Measurements from ENCODE around the gene CCDC149.
A peak's percentile ranks its signal among the peaks of the same experiment; 100 is the strongest.

Gene CCDC149

GRCh38 chr4:24887881-24888430, 24.9 kb downstream of the CCDC149 start:
- in situ Hi-C loops (cut with HindIII; ENCODE audit: low sequenced_read_pairs) = no loop called here
- DNase-seq (ENCODE audit: low read depth, low spot score) = no peak

DNA sequence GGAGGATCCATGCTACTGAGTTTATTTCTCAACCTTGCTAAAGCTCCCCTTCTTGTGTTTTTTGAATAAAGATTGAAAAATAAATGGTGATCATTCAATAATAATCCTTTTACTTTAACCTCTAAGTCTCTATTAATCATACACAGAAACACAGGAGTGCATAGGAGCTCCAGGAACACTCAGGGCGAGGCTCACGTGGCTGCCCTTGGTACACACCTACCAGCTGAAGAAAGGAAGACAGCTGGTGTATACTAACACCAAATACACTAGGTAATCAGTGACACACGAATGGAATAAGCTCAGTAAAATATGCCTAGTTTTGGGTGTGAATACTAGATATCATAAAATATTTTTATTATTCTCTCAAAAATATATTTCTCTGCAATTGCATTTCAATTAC, 26.2 kb downstream of the CCDC149 start:
- TF ChIP-seq CTCF (IDR thresholded peaks at IDR 0.05; ENCODE audit: low read depth, low read length) = no peak
- no peak overlapping the region for H3K4me3 ChIP-seq (ENCODE audit: low read depth, low read length)
- DNase-seq (ENCODE audit: low read depth, low spot score) = no peak
- in situ Hi-C loops (cut with HindIII; ENCODE audit: low sequenced_read_pairs) = no loop called here

More at GRCh38 chr4:24887881-24888430, 24.9 kb downstream of the CCDC149 start:
- H3K4me3 ChIP-seq (ENCODE audit: low read depth, low read length) = no peak overlapping the region
- TF ChIP-seq CTCF (IDR thresholded peaks at IDR 0.05; ENCODE audit: low read depth, low read length) = no peak

DNA sequence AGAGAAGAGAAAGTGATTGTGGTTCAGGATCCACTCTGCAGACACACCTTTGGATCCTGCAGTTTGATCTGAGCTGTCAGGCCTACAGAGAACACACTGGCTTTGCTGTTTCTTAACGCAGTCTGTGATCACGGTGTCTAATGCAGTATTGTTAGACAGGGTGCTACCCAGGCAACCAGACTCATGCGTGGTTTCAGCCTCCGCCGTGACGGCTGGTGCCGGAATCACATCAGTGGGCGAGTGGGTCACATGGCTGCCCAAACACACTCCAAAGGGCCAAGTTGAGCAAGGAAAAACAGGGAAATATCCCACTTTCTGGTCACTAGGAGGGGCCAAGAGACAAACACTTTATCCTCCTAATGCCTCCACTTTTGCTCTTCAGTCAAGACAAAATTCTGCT, 27.5 kb downstream of the CCDC149 start:
- in situ Hi-C loops (cut with HindIII; ENCODE audit: low sequenced_read_pairs) = no loop called here
- DNase-seq (ENCODE audit: low read depth, low spot score) = peak; percentile 10
- no peak overlapping the region for H3K4me3 ChIP-seq (ENCODE audit: low read depth, low read length)
- no peak for TF ChIP-seq CTCF (IDR thresholded peaks at IDR 0.05; ENCODE audit: low read depth, low read length)

DNA sequence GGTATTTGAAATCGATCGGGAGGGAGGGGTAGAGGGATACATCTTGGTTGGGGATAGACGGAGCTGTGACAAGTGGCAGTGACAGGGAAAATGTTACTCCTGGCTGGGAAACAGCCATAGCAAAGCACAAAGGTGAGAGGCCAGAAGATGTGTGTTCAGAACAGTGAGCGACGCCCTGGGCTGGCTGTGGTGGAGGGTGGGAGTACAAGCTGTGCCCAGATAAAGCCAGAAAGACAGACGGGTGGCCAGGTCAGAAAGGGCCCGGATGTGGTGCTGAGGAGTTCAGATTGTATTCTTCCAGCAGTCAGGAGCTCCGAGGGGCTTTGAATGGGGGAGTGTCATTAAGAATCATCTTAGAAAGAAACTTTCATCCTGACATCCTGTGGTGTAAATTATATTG, 27.9 kb downstream of the CCDC149 start:
- in situ Hi-C loops (cut with HindIII; ENCODE audit: low sequenced_read_pairs) = no loop called here
- no peak for TF ChIP-seq CTCF (IDR thresholded peaks at IDR 0.05; ENCODE audit: low read depth, low read length)
- no peak overlapping the region for H3K4me3 ChIP-seq (ENCODE audit: low read depth, low read length)

GRCh38 chr4:24881508-24882196, 31.2 kb downstream of the CCDC149 start:
- DNase-seq (ENCODE audit: low read depth, low spot score) = no peak
- no peak for TF ChIP-seq CTCF (IDR thresholded peaks at IDR 0.05; ENCODE audit: low read depth, low read length)
- in situ Hi-C loops (cut with HindIII; ENCODE audit: low sequenced_read_pairs) = no loop called here
- no peak overlapping the region for H3K4me3 ChIP-seq (ENCODE audit: low read depth, low read length)

More for the DNA sequence above, 27.9 kb downstream of the CCDC149 start:
- no peak for DNase-seq (ENCODE audit: low read depth, low spot score)

DNA sequence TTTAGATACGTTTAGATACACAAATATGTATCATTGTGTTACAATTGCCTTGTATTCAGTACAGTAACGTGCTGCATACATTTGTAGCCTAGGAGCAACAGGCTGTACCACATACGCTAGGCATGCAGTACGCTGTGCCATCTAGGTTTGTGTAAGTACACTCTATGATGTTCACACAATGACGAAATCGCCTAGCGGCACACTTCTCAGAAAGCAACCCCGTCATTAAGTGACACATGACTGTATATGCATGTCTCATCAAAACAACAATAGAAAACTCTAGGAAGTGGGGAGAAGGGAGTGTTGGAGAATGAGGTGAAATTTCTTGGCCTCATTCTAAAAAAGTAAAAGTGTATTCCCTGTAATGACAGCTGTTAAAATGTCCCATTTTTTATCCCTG, 32.7 kb downstream of the CCDC149 start:
- in situ Hi-C loops (cut with HindIII; ENCODE audit: low sequenced_read_pairs) = no loop called here
- H3K4me3 ChIP-seq (ENCODE audit: low read depth, low read length) = no peak overlapping the region
- DNase-seq (ENCODE audit: low read depth, low spot score) = no peak
- no peak for TF ChIP-seq CTCF (IDR thresholded peaks at IDR 0.05; ENCODE audit: low read depth, low read length)
